GM12872 (cell line): Measurements from ENCODE around the gene LHFPL3.

ENCODE experiments used
- CTCF ChIP-seq: IDR thresholded peaks from 3 replicates; pipeline ENCODE4 v1.5.1; 2011; ENCODE audit warnings: low read depth, mild to moderate bottlenecking, low read length, moderate library complexity; ENCODE audit not compliant: insufficient read depth

The LHFPL3 gene

GRCh38 chr7:104694710-104695109 is 366.3 kb downstream of the LHFPL3 start:
- TF ChIP-seq CTCF: no peak

GRCh38 chr7:104695563-104695962 is 367.2 kb downstream of the LHFPL3 start:
- no peak for TF ChIP-seq CTCF

GRCh38 chr7:104700336-104700735 is 371.9 kb downstream of the LHFPL3 start:
- no peak for TF ChIP-seq CTCF

- no peak for TF ChIP-seq CTCF
These were observed 394.6 kb downstream of the LHFPL3 start for GRCh38 chr7:104723001-104723400.

GRCh38 chr7:104758504-104758903 is 430.1 kb downstream of the LHFPL3 start:
- TF ChIP-seq CTCF: no peak

GRCh38 chr7:104761892-104762291 is 433.5 kb downstream of the LHFPL3 start:
- no peak for TF ChIP-seq CTCF

GRCh38 chr7:104767113-104767512 is 438.7 kb downstream of the LHFPL3 start:
- TF ChIP-seq CTCF: no peak

GRCh38 chr7:104767826-104768536 is 439.6 kb downstream of the LHFPL3 start:
- no peak for TF ChIP-seq CTCF
